NCI-H2107 treated with DMSO at 0.1 percent for 48 hours (cell line): Measurements from ENCODE around the gene ADAMTSL2.

Source experiments
- DNase-seq: peaks from one replicate; lab custom pipeline; 2025; ENCODE audit not compliant: unreplicated experiment; lab: John Stamatoyannopoulos, UW

ADAMTSL2 gene

DNA sequence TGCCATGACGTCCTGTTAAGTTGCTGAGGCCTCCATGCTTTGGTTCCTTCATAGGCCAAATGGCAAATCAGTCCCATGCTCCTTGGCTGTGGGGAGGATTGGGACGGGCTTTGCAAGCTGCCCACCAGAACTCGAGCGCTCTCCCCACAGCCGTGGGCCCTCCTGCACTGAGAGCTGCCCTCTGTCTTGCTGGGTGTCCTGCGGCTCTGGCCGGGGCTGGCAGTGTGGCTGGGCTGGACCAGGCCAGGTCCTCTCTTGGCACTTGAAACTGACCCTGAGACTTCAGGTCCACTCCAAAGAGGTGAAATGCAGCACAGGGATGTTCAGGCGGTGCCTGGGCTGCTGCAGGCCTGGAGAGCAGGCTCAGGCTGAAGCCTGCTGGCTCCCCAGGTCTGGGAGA lies 16.8 kb upstream of the ADAMTSL2 start:
- no peak for DNase-seq

DNA sequence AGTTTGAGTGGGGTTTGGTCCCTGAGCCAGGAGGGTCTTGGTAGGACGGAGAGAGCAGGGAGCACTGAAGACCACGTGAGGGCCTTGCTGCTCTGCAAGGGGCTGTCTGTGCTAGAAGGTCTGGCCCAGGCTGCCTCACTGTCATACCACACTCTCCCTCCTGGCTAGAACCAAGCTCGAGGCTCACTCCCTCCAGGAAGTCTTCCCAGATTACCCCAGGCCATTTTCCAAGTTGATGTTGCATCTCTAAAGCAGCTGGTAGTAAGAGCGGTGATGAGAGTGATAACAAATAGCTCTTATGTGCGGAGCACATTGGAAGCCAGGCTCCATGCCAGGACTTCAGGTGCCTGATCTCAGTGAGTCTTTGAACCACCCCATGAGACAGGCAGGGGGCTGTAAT lies 16.3 kb upstream of the ADAMTSL2 start:
- DNase-seq: no peak

DNA sequence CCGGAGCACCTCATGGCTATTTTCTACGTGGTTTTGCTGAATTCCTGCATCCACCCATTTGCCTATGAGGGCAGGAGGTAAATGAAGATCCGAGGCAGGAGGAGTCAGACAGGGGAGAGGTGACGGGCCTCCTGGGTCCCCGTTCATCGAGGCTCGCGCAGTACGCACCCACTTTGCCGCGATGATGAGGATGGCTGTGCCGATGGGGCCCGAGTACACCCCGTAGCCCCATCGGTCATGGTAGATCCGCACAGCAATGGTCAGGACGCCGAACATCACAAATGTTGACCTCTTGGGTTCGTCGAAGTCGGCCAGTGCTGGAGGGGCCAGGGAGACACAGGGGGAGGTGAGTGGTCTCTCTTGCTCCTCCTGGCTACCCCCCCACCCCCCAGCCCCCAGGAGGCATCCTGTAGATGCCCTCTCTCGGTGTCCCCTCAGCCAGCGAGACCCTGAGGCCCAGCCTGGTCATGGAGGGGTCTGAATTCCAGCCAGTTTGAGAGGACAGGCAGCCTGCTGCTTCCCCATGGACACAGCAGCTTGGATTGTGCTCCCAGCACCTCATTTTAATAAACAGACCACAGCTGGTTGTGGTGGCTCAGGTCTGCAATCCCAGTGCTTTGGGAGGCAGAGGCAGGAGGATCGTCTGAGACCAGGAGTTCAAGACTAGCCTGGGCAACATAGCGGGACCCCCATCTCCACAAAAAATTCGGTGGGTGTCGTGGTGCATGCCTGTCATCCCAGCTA lies 15.6 kb upstream of the ADAMTSL2 start:
- no peak for DNase-seq

DNA sequence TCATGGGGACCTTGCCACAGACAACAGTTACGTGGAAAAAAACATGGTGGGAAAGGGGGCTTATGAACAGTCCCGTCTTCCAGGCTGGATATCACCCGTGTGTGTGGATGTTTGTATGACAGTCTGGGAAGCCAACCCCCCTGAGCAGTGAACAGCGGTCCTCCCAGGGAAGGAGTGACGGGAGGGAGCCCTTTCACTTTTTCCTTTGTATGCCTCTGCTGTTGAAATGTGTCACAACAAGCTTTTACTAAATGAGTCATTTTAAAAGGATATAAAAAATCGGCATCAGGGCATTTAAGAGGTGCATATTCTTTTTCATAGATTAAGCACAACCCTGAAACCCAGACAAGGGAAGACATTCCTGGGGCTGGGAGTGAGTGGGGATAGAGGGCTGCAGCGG lies 14.8 kb upstream of the ADAMTSL2 start:
- DNase-seq: no peak

DNA sequence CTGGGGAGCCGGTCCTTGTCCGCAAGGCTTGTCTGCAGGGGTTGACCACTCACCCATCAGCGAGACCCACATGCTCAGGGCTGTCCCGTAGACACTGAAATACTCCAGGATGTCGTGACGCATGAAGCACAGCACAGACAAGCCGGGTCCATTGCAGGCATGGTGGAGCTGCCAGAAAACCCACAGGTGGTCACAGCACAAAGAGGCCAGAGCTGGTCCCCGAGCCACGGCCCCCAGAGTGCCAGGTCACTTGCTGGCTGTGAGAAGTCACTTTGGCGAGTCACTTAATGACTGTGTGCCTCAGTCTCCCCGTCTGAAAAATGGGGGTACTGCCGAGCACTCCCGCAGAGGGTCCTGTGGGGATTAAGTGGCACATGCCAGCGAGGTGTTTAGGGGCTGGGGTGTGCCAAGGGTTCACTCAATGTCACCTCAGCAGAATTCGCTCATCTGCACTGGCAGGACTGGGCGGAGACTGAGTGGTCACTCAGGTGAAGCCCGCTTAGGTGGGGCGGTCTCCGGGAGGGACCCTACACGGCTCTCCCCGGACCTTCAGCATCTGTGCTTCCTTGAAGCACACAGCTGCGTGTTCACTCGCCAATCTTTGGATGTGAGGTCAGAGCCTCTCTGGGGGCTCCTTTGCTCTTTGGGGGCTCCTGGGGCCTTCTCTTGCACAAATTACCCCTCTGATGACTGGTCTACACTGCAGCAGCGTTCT lies 14.2 kb upstream of the ADAMTSL2 start:
- DNase-seq: no peak

GRCh38 chr9:133521122-133522072 lies 13.1 kb upstream of the ADAMTSL2 start:
- DNase-seq: no peak

- no peak for DNase-seq
Observed at GRCh38 chr9:133522073-133522910, 12.2 kb upstream of the ADAMTSL2 start.

GRCh38 chr9:133523106-133523505 lies 11.4 kb upstream of the ADAMTSL2 start:
- no peak for DNase-seq

- no peak for DNase-seq
Observed at GRCh38 chr9:133524146-133524545, 10.4 kb upstream of the ADAMTSL2 start.

DNA sequence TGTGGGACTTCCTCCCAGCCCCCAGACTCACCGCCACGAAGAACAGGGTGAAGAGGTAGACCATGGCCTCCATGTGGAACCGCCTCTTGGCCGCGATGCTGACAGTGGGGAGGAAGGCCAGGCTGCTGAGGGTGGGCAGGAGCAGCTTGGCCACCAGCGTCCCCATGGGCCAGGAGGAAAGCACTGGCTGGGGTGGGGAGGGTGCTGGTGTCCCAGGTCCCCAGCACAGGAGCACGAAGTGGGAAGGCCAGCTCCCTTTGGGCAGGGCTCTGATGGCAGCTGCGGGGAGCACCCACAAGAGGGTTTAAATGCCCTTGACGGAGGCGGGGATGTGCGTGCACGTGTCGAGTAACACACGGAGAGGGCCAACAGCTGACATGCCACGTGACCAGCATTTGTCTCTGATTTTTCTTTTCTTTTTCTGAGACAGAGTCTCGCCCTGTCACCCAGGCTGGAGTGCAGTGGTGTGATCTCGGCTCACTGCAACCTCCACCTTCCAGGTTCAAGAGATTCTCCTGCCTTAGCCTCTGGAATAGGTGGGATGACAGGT lies 9.8 kb upstream of the ADAMTSL2 start, which contains the start of gene MYMK:
MYMK (minus strand) TSS at position 281 of the 550 bp plus-strand sequence; CDS start at position 166, 115 bp downstream.
- no peak for DNase-seq

DNA sequence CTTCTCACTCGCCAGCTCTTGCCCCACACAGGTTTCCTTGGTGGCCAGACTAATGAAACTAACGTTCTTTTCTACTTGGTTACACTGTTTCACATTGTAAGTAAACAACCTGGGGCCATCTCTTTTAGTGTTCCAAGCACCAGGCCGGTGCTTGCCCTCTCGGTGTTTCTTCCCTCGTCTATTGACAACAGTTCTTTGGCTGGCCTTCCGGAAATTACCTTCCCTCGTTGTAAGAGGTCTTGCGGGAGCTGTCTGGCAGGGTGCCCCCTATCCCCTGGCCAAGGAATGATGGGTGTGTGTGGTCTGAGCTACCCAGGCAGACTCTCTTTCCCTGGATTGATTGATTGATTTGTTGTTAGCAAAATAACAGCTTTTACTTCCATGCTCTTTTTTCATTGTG lies 8.8 kb upstream of the ADAMTSL2 start:
- DNase-seq: no peak

- DNase-seq: no peak
Observed at GRCh38 chr9:133526721-133527321, 7.7 kb upstream of the ADAMTSL2 start.

DNA sequence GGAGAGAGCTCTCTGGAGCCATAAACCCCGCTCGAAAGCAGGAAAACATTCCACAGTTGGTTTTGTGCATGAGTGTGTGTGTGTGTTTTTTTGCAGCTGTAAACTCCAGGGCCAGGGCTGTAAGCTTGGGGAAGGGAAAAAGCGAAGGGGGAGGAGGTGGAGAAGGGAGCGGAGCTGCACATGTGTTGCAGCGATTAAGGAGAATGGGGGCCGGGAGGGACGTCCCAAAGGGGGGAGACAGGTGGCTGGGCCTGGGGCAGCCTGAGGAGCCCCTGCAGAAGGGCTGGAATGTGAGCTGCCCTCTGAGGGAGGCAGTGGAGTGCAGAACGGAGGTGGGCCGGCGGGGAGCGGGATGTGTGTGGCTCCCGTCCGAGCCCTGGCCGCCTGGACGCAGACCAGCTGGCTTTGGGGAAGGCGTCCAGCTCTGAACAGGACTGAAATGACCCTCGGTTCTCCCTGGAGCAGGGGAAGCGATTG lies 7.0 kb upstream of the ADAMTSL2 start:
- DNase-seq: no peak

- DNase-seq: no peak
Observed at GRCh38 chr9:133528001-133528875, 6.3 kb upstream of the ADAMTSL2 start.

DNA sequence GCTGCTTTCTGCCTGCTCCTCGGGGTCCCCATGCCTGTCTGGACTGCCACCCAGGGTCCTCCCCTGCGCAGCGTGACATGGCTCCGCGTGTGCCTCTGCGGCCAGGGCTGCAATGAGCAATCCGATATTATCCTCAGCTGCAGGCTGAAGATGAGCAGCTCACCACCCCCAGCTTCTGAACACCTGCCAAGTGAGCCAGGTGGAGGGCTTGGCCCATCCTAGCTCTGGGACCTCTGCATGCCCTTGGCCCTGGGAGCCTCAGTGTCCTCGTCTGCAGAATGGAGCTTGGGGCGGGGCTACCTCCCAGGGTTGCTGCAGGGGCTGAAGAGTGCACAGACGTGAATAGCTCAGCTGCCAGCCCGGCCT lies 5.6 kb upstream of the ADAMTSL2 start:
- no peak for DNase-seq

- no peak for DNase-seq
Observed at GRCh38 chr9:133529457-133529856, 5.0 kb upstream of the ADAMTSL2 start.

DNA sequence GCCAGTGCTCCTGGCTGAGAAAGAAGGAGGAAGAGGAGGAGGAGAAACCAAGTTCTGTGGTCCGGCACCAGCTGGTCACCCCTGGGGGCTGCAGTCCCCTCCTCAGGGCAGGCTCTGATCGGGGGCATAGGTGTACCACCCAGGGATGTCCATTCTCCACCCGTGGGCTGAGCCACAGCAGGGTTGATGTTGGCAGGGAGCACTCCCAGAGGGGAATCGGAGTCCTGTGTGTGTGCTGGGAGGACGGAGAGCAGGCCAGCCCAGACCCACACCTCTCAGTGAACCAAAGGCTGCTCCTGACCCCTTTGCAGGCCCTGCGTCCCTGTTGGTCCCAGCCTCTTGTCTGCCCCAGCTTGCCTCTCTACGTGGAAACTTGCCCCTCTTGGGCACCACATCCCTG lies 4.6 kb upstream of the ADAMTSL2 start:
- DNase-seq: no peak

- no peak for DNase-seq
Observed at GRCh38 chr9:133531293-133531692, 3.2 kb upstream of the ADAMTSL2 start.
